ENCODE data around the gene HNRNPH1.

- TF ChIP-seq POLR2A (IDR thresholded peaks at IDR 0.05; ENCODE audit: low read length) (peak; percentile 41), GATA1 (IDR thresholded peaks at IDR 0.05; ENCODE audit: low read depth, low read length) (no peak)
Observed at GRCh38 chr5:179612577-179613459, 10.7 kb downstream of the HNRNPH1 start.

Data from erythroblast (primary cell).